Uterus (tissue), 2 donors: Measurements from ENCODE around the gene SAP30L.

ENCODE experiments used
- CTCF ChIP-seq, 4 experiments: fragments of 200-600 bp in 2 of 4; fragments of 450-650 bp in 2 of 4; sonication (generic) in 2 of 4; IDR thresholded peaks; one replicate each; pipeline ENCODE4 v1.5.1; 2016 to 2019; ENCODE audit warnings: antibody characterized with exemption in 4 of 4, mild to moderate bottlenecking in 2 of 4, moderate library complexity in 1 of 4
- POLR2A ChIP-seq, 2 donors: fragments of 450-650 bp; IDR thresholded peaks; one replicate each; pipeline ENCODE4 v1.6.1; 2016; ENCODE audit warnings: antibody characterized with exemption in 2 of 2, mild to moderate bottlenecking in 1 of 2, moderate library complexity in 1 of 2

GRCh38 chr5:154449786-154450185, 4.0 kb downstream of the SAP30L start:
- TF ChIP-seq CTCF (IDR thresholded peaks at IDR 0.05) (no peak), POLR2A (IDR thresholded peaks at IDR 0.05) (no peak)
